HG02571 (cell line): Measurements from ENCODE around the gene NUB1.

ENCODE experiments used
- ATAC-seq: cut with Tn5 transposase; IDR thresholded peaks from one replicate; pipeline ENCODE4 v1.9.1; 2021; ENCODE audit warnings: mild to moderate bottlenecking, moderate library complexity; ENCODE audit not compliant: unreplicated experiment

Gene NUB1

DNA sequence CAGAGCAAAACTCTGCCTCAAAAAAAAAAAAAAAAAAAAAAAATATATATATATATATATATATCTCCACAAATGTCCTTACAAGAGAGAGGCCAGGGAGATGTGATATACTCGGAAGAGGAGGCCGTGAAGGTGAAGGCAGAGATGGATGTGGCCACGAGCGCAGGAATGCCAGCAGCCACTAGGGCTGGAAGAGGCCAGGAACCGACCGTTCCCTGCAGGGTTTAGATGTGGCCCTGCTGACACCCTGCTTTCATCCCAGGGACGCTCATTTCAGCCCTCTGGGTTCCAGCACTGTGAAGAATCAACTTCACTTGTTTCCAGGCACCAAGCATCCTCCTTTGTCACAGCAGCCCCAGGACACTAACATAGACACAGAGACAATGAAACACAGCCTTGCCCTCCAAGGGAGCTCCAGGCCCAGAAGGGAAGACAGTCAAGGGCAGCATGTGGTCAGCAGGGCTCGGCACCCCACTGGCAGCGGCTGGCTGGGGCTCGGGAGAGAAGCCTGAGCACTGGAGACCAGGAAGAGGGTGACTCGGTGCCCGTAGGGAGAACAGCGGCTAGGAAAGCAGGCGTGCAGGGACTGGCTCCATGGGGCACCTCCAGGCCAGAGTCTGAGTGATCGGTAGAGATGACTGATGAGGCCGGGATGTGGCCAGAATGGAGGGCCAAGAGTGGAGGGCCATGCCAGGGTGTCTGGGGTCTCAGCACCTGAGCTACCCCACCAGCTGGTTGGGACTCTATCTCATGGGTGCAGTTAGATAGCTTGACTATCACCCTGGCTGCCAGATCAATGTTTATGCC, 60.6 kb downstream of the NUB1 start:
- ATAC-seq, result no peak

DNA sequence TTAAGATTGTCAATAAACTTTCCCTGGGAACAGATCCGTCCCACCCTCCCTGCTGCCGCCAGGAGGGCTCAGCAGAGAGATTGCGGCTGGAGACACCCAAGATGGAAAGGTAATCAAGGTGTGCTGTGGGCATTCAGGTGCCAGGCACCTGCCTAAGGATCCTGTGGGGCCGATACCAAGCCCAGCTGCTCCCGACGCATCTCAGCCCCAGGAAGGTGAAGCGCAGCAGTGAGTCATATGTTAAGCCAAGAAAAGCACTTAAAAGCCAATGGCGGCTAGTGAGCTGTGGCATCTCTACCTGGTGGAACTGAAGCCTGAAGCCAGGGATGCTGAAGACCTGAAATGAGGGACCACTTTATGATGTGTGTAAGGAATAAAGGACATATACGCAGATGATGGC, 62.2 kb downstream of the NUB1 start:
- no peak for ATAC-seq

DNA sequence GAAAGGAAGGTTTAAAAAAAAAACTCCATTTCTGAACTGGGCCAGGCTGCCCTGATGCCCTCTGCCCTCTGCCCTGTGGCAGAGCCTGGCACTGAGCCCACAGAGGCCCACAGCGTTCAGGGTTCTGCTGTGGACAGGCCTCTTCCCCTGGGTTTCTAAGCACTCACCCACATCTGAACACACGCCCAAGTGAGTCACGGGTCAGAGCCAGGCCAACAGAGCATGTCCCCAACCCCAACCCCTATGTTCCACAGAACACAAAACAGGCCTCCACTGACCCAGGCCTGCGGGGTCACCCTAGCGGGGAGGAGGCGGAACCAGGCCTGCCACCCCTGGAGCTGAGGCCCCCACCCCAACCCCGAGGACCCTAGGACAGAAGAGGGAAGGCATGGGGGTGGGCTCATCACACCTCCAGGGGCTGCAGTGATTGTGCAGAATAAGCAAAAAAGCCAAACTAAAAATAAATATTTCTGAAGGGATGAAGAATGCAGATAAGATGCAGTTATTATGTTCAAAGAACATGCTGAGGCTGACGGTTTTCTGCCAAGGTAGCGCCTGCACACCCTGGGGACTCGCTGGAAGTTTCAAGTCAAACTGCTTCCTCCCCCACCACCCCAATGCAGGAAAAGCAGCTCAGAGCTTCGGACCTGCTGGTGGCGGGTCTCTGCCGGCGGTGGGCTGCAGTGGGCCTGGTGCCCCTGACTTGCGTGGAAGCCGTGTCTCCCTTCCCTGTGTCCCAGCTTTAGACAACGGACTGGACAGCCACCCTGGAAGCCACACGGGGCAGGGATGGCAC, 62.8 kb downstream of the NUB1 start:
- ATAC-seq, result no peak

DNA sequence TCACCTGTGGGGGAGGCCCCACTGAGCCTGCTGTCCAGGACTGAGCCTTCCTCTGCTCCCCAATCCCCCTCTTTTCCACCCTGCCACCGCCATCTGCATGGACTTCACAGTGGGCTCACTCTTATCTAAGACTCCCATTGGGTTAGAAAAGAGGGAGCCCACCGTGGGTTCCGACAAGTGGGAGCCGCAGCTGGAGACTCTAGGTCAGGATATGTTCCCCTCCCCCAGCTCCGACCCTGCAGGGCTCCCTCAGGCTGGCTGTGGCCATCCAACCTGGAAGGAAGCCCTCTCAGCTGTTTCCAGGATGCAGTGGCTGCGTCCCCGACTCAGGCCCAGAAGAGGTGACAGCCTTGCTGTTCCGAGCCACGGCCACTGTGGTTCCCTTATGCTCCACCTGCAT, 63.4 kb downstream of the NUB1 start:
- ATAC-seq, result no peak

DNA sequence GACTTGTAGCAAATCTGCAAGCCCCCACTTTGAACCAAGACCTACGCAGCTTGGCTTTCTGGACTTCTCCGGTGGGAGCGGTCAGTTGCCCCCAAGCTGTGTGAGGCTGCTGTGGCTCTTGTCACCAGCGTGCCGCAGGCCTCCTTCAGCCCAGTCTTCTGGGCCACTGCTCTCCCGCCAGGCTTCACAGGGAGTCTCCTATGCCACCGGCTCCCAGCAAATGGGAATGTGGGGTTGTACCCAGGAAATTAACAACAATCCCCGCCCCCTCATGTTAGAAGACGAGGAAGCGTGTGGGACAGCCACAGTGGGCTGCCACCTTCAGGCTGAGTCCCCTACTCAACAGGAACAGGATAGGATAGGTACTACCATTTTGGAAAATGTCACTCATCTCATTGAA, 64.0 kb downstream of the NUB1 start:
- ATAC-seq, result no peak

DNA sequence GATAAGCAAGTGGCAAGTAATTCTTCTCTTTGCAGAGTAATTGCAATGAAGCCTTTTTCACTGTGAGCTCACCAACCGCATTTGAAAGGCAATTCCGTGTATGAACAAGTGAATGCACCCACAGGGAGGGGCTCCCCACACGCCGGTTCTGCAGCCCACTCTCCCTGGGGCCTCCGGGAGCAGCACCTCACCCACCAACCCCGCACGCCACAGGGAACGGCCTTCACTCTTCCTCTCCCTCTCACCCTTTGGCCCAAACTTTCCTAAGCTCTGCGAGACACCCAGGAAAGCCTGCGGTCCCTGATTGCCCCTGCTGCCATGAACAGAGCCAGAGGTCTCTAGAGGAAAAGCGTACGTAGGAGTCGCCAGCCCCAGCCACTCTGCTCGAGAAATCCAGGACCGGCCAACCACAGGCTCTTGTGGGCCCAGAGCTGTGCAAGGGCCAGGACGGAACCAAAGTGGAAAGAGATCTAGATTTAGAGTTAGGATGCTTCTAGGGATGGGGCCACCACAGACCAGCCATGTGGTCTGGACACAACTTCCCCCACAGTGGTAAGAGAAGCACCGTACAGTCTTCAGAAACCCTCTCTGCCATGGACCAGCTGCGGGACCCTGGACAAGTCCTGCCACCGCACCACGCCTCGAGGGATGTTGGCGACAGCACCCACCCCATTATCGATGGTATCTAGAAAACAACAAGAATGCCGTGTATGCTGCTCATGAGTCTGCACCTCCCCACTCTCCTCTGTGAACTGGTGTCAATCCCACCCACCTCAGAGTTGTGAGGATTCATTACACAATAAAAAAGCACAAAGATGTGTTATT, 64.7 kb downstream of the NUB1 start:
- no peak for ATAC-seq

DNA sequence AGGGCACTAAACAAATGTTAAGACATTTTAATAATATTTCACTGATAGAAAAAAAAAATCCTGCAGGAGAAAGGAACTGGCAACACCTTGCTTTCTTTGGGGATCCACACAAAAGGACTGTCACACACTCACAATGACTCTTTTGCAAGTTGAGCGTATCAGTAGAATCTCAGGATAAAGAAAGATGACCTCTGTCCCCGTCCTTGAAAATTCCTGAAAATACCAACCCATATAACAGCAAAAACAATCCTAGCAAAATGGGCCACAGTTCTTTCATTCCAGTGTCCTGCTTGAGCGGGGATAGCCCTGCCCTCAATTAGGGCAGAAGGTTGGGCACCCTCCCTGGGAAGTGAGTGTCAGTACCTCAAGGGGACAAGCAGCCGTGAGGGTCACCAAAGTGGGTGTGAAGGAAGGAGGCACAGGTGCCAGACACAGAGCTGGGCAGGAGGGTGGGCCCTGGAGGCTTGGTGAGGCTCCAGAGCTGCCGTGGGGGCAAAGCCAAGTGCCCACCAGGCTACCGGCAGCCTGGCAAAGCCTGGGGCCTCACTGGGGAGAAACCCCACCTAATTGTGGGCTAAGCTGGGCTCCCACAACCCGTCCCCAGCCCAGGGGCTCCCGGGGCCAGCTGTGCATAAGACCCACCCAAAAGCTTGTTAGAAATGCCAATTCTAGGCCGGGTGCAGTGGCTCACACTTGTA, 65.4 kb downstream of the NUB1 start:
- ATAC-seq, result no peak

DNA sequence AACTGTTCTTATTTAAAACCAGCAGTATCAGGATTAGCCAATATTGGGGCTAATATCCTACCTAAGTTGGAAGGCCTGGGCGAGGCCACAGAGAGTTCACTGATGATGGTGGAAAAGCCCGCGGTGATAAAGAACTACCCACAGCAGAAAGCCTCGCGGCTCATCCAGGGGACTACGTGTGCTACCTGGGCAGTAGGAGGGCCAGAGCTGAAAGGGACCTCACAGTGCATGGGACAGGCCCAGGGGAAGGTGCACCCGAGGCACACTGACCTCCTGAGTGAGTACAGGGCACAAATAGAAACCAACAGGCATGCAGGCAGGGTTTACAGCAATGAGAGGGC, 66.9 kb downstream of the NUB1 start:
- no peak for ATAC-seq

DNA sequence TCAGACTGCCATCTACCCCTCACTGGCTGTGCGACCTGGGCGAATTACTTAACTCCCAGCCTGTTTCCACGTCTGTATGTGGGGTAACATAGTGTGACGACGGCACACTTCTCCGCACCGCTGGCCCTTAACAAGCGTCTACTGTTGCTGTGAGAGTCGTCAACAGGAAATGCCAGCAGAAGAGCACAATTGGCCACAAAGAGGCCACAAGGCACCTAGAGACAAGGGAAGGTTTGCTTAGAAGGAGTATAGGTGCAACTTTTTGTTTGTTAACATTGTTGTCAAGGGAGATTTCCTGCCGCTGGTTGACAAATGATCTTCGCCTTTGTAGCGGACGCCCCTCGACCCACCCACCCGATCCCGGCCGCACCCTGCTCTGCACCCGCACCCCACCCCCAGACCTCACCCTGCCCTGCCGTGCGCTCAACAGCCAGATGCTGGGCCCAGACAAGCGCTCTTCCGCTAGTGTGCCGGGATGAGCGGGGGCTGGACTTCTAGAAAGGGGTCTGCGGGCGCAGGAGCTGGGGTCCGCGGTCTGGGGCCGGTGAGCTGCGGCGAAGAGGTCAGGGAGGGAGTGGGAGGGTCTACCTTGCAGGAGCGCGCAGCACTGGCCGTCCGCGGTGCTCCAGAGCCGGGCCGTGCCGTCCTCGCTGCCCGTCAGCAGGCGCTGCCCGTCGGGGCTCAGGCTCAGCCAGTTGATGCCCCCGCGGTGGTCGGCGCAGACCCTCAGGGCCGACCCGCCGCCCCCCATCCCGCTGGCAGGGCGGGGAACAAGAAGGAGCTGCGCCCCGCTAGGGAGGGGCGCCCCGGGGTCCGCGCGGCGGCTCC, 67.4 kb downstream of the NUB1 start:
- ATAC-seq, result no peak

DNA sequence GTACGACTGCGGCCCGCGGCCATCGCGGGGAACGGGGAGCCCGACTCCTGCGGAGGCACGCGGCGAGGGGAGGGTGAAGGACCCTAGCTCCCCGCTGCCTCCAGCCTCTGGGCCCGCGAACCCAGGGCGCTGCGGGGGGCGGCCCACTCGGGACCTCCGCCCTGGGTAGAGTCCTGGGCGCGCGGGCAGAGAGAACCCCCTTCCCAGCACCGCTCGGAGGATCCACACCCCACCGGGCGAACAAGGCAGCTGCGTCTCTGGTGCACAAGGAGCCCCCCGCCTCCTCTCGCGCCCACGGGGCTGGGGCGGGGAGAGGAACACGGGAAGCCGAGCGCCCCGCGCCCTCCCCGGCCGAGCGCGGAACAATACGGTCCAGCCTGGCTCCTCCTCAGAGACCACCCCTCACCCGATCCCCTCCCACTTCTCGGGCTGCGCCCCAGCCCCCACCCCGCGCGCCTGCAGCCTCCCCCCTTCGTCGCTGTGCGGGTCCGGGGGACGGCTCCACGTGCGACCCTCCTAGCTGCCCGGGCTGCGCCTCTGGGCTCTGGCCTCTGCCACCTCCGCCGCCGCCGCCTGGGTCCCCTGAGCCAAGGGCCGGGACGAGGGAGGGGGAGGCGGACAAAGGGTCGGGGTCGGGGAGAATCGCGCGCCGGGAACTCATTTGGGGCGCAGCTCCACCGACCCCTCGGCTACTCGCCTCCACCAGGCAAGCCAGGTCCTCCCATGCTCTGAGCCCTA, 68.2 kb downstream of the NUB1 start, which contains the start of gene WDR86:
Gene WDR86, minus strand, starts transcription at position 372 of the 738 bp plus-strand sequence. CDS start 449 bp downstream, outside the sequence.
- ATAC-seq, result no peak

DNA sequence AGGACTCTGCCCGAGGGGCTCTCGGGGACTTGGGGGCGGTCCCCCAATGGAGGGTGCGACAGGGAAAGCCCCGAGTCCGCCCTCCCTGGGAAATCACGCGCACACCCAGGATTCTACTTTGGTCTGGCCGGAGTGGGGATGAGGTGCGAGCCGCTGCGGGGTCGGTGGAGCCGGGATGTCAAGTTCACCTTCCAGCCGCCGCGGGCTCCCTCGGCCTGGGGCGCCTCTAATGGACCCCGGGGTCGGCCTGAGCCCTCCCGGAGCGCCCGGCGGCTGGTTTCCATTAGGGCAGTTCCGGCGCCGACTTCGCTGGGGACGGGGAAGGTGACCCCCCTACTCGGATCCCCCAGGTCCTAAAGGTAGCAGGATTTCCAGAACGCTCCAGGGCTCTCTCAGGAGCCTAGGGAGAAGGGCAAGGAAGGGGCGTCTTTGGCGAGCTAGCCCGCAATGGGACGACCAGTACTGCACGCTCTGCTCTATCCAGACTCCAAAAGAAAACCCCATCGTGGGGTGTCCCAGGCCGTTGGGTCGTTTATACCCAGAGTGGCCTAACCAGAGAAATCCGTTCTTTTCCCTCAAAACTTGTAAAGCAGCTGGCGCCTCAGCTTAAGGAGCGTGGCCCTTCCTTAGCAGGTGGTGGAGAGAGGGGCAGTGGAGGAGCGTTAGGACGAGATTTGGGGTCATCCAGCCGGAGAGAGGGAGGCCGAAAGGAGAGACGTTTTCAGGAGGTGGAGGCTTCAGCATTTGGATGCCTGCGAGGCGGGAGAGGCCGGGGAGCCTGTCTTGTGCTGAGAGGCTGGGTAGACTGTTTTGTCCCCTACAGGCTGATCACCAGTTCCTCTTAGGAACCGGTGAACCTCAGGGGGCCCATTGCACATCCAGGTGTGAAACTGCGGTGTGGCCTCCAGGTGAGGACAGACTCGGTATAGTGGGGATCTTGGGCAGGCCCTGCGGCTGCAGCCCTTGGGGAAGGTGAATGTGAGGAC, 69.1 kb downstream of the NUB1 start:
- no peak for ATAC-seq

DNA sequence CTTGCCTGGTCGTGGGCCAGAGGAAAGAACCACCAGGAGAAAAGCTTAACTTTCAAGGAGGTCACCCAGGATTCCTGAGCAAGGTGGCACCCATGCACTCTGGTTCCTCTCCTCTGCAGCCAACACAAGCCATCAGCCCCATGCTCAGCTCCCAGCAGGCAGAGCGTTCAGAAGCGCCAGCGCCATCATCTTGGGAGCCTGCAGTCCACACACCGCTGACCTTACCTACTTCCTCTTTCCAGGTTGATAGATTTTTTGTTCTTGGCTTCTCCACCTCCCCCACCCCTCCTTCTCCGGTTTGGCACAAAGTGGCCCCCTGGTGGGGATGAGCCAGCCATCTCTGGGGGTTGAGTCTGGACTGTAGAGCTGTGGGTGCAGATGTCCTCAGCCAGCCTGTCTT, 69.9 kb downstream of the NUB1 start:
- ATAC-seq, result no peak

DNA sequence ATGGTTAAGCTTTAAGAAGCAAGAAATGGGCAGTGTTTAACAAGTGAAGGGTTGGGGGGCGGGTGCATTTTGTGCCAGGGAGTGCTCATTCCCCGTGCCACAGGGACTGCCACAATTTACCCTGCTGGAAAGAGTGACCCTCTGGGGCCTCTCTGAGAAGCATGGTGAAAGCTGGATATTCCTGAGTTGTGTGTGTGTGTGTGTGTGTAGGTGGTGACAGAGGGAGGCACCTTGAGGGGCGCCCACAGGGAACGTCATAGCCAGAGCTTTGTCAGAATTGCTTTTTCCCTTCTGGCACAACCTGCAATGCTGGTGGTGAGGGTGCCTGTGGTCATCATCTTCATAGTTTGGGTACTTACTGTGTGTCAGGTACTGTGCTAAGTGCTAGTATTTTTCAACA, 70.7 kb downstream of the NUB1 start:
- ATAC-seq, result no peak

DNA sequence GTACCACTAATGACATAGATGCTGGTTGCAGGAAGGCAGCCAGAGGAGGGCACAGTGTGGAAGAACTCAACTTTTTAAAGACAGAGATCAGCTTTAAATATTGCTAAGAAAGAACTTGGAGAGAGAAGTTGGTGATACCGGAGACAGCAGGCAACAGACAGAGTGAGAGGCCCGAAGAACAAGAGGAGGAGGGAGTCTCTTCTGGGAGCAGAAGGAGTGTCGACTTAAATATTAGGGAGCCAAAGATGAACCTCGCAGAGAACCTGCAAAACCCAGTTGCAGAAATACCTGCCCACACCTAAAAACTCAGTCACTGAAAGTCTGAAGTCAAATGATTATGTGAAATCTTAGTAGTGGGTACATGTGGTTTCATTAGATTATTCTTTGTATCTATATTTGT, 71.6 kb downstream of the NUB1 start:
- no peak for ATAC-seq

DNA sequence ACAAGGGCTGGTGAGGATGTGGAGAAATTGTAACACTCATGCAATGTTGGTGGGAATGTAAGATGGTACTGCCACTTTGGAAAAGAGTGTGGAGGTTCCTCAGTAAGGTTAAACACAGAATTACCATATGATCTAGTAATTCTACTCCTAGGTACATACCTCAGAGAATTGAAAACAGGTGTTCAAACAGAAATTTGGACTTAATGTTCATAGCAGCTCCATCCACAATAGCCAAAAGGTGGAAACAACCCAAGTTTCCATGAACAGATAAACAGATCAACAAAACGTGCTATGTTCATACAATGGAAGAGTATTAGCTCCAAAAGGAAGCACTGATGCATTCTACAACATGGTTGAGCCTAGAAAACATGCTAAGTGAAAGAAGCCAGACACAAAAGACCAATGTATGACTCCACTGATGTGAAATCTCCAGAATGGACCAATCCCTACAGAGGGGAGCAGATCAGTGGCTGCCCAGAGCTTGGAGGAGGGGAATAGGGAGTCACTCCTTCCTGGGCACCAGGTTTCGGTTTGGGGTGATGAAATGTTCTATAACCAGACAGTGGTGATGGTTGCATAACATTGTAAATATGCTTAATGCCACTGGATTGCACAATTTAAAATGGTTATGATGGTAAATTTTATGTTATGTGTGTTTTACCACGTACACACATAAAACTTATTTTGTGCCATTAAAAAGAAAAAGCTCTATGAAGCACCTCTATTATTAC, 73.9 kb downstream of the NUB1 start:
- no peak for ATAC-seq

DNA sequence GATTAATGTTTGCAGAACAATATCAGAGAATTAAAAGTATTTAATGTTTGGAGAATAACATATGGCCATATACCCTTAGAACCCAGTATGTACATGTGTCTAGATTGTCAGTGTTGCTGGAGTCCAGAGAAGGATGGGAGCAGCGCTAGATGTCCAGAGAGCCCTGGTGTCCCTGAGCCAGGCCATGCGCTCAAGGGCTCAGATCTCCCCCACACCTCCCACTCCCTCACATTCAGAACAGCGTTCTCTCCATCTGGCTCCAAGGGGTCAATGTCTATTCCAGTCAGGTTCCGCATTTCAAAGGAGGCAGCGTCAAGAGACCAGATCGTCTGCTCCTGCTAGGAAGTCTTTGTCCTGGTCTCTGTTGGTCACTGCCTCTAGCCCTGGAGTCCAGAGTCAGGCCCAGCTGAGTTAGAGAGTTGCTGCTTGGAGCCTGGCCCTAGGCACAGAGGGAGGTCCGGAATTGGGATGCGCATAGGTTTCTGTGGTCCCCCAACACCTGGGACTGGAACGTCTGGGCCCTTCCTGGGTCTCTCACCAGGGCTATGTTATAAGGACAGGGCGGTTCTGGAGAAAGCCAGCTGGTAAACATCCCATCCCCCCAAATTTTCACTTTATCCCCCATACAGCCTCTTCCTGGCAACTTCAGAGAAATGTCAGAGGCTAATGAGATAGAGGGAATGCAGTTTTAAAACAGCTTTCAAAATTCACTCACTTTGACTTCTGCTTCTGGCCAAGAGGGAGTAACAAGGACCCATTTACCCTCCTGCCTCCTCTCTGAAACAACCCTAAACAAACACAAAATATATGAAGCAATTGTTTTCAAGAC, 74.7 kb downstream of the NUB1 start:
- no peak for ATAC-seq

DNA sequence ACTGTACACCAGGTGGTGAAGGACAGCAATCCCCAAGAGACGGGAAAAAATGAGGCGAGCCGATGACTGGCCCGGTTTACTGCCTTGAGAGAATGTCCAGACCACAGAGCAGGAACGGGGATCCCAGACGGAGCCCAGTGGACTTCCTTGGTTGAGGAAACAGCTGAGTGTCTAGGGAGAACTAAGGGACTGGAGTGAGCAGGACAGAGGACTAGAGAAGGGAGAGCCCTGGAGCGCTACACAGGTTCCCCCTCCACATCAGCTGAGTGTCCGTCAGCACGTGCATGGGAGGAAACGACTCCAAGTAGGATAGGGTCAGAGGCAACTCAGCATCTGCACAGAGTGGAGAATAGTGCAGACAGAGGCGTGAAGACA, 75.3 kb downstream of the NUB1 start:
- ATAC-seq, result no peak
